Measurements from ENCODE around the gene KRTAP9-8.
"Not testable (repeated sequence)": the region's sequence is repeated elsewhere in the genome, so short reads cannot be mapped to it uniquely, and the experiment has no call there.

KRTAP9-8 gene, protein sequence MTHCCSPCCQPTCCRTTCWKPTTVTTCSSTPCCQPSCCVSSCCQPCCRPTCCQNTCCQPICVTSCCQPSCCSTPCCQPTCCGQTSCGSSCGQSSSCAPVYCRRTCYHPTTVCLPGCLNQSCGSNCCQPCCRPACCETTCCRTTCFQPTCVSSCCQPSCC

DNA sequence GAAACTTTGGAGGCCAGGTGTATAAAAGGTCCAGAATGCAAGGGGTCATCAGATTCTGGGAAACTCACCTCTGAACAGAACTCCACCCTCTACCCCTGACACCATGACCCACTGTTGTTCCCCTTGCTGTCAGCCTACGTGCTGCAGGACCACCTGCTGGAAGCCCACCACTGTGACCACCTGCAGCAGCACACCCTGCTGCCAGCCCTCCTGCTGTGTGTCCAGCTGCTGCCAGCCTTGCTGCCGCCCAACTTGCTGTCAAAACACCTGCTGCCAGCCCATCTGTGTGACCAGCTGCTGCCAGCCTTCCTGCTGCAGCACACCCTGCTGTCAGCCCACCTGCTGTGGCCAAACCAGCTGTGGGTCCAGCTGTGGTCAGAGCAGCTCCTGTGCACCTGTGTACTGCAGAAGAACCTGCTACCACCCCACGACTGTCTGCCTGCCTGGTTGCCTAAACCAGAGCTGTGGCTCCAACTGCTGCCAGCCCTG is at the start of gene KRTAP9-8:
KRTAP9-8 (plus strand) TSS at position 51 of the 489 bp plus-strand sequence; CDS start at position 104, 53 bp downstream.
- DNase-seq (ENCODE audit: low read depth in 1 of 2, low spot score in 1 of 2), result not testable (repeated sequence)

DNA sequence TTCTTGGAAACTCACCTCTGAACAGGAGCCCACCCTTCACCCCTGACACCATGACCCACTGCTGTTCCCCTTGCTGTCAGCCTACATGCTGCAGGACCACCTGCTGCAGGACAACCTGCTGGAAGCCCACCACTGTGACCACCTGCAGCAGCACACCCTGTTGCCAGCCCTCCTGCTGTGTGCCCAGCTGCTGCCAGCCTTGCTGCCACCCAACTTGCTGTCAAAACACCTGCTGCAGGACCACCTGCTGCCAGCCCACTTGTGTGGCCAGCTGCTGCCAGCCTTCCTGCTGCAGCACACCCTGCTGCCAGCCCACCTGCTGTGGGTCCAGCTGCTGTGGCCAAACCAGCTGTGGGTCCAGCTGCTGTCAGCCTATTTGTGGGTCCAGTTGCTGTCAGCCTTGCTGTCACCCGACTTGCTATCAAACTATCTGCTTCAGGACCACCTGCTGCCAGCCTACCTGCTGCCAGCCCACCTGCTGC is 47.9 kb upstream of the KRTAP9-8 start, which contains the start of gene KRTAP9-1:
KRTAP9-1 (plus strand) TSS at position 51 of the 482 bp plus-strand sequence; CDS start at position 51, 0 bp downstream.
- DNase-seq (ENCODE audit: low read depth in 1 of 2, low spot score in 1 of 2), result not testable (repeated sequence)

DNA sequence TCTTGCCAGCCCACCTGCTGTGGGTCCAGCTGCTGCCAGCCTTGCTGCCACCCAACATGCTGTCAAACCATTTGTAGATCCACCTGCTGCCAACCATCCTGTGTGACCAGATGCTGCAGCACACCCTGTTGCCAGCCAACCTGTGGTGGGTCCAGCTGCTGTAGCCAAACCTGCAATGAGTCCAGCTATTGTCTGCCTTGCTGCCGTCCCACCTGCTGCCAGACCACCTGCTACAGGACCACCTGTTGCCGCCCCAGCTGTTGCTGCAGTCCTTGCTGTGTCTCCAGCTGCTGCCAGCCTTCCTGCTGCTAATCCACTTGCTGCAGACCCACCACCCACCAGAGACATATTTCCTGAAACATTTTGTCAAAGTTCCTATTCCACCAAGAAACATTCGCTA is 47.5 kb upstream of the KRTAP9-8 start:
- DNase-seq (ENCODE audit: low read depth in 1 of 2, low spot score in 1 of 2), result no peak

DNA sequence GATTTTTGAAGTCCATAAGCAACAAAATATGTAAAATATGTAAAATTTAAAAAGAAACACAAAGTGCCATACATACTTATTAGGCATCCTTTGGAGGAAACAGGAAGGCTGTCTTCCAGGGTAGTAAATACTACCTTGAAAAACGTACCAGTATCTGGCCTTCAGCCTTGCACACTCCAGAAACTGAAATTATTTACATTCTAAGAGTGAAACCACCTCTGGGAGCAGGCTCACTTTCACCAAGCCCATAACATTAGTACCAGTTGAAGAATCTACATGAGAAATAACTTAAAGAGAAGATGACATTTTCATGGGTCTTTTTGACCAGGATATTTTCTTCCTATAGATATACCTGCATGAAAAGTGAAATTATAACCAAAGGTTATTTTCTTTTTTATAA is 41.7 kb upstream of the KRTAP9-8 start:
- no peak for DNase-seq (ENCODE audit: low read depth in 1 of 2, low spot score in 1 of 2)

DNA sequence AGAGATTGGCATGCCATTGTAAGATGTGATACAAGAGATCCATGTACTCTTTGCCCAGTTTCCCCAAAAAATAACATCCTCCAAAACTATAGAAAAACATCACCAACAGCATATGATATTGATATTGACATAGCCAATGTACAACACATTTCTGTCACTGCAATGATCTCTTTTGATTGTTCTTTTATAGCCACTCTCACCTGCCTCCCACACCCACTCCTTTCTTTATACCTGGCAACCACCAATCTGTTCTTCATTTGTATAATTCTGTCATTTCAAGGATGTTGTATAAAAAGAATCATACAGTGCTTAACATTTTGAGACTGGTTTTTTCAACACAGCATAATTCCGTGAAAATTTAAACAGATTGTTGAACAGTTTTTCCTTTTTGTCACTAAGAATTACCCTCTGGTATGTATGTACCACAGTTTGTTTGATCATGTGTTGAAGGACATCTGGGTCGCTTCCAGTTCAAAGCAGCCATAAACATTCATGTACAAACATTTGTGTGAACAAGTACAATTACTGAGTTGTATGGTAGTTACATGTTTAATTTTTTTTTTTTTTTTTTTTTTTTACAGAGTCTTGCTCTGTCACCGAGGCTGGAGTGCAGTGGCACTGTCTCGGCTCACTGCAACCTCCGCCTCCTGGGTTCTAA is 38.2 kb upstream of the KRTAP9-8 start:
- no peak for DNase-seq (ENCODE audit: low read depth in 1 of 2, low spot score in 1 of 2)

DNA sequence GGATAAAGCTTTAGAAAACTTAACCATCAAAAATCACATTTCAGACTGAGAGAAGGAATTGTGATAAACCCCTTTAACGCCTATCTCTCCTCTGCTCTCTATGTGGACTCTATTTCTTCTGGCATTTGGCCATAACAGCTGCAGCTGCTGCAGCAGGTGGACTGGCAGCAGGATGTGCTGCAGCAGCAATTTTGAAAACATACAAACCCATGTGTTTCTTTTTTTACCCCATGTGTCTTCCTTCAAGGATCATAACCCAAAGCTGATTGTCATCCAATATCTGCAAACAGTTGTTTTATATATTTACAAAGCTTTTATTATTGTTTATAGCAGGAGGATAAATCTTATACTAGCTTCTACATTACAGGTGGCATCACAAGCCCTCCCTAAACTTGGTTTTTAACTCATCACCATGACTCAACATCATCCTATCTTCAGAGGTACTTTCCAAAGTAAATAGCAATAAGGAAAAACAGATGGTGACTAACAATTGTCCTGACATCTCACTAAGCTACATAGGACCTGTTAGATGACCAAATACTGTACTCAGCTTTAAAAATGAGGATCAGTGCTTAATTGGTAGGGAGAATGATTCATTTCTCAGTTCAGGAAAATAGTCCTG is 25.8 kb upstream of the KRTAP9-8 start:
- DNase-seq (ENCODE audit: low read depth in 1 of 2, low spot score in 1 of 2), result no peak

DNA sequence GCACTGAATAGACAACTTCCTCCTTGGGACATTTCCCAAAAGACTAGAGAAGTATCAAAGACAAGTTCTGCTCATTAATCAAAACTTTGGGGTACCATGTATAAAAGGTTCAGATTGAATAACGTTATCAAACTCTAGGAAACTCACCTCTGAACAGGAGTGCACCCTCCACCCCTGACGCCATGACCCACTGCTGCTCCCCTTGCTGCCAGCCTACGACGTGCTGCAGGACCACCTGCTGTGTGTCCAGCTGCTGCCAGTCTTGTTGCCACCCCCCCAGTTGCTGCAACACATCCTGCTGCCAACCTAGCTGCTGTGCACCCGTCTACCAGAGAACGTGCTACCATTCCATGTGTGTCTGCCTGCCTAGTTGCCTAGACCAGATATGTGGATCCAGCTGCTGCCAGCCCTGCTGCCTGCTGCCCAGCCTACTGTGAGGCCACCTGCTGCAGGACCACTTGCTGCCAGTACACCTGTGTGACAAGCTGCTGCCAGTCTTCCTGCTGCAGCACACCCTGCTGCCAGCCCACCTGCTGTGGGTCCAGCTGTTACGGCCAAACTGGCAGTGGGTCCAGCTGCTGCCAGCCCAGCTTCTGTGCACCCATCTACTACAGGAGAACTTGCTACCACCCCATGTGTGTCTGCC is 25.2 kb upstream of the KRTAP9-8 start:
- DNase-seq (ENCODE audit: low read depth in 1 of 2, low spot score in 1 of 2), result no peak

DNA sequence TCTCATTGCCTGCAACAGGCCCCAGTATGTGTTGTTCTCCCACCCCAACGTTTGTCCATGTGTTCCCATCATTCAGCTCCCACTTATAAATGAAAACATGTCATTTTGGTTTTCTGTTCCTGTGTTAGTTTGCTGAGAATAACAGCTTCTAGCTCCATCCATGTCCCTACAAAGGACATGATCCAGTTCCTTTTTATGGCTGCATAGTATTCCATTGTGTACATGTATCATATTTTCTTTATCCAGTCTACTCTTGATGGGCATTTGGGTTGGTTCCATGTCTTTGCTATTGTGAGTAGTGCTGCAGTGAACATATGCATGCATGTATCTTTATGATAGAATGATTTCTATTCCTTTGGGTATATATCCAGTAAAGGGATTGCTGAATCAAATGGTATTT is 22.1 kb upstream of the KRTAP9-8 start:
- DNase-seq (ENCODE audit: low read depth in 1 of 2, low spot score in 1 of 2), result no peak

DNA sequence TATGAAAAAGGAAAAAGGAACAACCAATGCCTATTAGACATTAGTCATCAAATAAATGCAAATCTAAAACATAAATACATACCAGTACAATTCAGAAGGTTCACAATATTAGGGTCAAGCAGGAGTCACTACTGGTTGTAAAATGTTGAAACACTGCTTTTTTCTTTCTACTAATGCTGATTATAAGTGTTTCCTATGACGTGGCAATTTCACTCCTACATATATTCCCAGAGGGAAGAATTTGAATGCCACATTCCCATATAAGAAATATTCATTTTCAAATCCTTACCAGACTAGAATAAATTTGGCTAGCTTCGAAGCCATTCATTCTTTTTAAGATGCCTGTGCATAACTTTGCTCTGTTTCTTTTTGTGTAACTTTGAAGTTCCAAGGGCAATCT is 14.0 kb upstream of the KRTAP9-8 start:
- DNase-seq (ENCODE audit: low read depth in 1 of 2, low spot score in 1 of 2), result no peak

DNA sequence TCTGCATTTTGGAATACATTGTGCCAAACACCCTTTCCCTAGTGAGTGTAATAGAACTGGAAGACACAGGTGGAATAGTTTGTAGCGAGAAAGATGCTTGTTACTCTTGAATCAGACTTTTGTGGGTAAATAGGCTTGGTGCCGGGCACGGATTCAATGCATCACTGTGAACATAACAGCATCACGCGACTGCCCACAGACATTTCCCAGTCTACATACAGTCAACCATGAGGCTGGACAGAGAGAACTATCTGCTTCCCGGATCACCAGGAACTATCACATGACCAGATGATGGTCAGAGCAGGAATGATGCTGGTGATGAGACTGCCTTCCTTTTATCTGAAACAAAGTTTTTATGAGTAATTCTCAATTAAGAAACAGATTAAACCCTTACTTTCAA is 11.7 kb upstream of the KRTAP9-8 start:
- no peak for DNase-seq (ENCODE audit: low read depth in 1 of 2, low spot score in 1 of 2)

DNA sequence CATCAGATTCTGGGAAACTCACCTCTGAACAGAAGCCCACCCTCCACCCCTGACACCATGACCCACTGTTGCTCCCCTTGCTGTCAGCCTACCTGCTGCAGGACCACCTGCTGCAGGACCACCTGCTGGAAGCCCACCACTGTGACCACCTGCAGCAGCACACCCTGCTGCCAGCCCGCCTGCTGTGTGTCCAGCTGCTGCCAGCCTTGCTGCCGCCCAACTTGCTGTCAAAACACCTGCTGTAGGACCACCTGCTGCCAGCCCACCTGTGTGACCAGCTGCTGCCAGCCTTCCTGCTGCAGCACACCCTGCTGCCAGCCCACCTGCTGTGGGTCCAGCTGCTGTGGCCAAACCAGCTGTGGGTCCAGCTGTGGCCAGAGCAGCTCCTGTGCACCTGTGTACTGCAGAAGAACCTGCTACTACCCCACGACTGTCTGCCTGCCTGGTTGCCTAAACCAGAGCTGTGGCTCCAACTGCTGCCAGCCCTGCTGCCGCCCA is 11.2 kb upstream of the KRTAP9-8 start, which contains the start of gene KRTAP9-2:
KRTAP9-2 (plus strand) TSS at position 51 of the 498 bp plus-strand sequence; CDS start at position 58, 7 bp downstream.
- DNase-seq (ENCODE audit: low read depth in 1 of 2, low spot score in 1 of 2), result not testable (repeated sequence)

DNA sequence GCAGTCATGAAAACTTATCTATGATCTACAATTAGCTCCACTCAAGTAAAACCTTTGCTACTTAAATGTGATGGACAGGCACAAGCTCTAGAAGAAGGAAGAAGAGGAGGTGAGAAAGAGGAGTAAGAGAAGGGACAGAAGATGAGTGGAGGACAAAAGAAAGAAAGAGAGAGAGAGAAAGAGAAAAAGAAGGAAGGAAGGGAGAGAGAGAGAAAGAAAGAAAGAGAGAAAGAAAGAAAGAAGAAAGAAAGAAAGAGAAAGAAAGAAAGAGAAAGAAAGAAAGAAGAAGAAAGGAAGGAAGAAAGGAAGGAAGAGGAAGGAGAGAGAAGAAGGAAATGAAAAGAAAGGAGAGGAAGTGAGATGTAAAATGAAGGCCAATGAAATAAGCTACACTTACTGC is 7.7 kb upstream of the KRTAP9-8 start:
- DNase-seq (ENCODE audit: low read depth in 1 of 2, low spot score in 1 of 2), result no peak

DNA sequence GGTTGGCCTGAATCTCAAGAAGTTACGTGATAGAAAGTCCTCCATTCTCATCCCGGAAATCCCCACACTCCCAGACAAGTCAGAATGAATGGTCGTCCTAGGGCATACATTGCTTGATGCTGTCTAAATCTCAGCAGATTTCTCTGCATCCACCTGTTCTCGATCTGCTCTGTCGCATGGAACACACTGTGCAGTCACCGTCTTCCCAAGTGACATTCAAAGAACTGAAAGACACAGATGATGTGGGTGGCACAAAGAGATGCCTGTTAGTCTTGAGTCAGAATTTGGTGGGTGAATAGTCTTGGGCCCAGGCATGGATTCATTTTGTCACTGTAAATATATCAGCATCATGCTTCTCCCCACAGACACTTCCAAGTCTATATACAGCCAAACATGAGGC is 6.1 kb upstream of the KRTAP9-8 start:
- DNase-seq (ENCODE audit: low read depth in 1 of 2, low spot score in 1 of 2), result no peak

DNA sequence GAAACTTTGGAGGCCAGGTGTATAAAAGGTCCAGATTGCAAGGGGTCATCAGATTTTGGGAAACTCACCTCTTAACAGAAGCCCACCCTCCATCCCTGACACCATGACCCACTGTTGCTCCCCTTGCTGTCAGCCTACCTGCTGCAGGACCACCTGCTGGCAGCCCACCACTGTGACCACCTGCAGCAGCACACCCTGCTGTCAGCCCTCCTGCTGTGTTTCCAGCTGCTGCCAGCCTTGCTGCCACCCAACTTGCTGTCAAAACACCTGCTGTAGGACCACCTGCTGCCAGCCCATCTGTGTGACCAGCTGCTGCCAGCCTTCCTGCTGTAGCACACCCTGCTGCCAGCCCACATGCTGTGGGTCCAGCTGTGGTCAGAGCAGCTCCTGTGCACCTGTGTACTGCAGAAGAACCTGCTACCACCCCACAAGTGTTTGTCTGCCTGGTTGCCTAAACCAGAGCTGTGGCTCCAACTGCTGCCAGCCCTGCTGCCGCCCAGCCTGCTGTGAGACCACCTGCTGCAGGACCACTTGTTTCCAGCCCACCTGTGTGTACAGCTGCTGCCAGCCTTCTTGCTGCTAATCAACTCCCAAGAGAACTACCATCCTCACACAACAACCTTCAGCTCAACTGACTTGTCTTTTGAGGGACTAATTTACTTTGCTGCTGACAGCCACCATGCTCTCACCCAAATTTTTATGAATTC is 5.2 kb upstream of the KRTAP9-8 start, which contains the start of gene KRTAP9-3:
KRTAP9-3 (plus strand) TSS at position 51 of the 707 bp plus-strand sequence; CDS start at position 104, 53 bp downstream.
- DNase-seq (ENCODE audit: low read depth in 1 of 2, low spot score in 1 of 2), result not testable (repeated sequence)

DNA sequence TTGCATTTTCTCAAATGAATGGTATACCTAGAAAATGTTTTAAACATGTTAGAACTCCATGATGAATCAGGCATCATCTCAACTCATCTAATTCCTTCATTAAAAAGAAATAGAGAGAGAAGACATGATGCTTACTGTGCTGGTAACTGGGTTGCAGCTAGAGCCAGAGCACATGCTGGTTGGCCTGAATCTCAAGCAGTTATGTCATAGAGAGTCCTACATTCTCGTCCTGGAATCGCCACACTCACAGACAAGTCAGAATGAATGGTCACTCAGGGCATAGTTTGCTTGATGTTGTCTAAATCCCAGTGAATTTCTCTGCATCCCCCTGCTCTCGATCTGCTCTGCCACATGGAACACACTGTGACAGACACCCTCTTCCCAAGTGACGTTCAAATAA is 683 bp upstream of the KRTAP9-8 start:
- not testable (repeated sequence) for DNase-seq (ENCODE audit: low read depth in 1 of 2, low spot score in 1 of 2)

DNA sequence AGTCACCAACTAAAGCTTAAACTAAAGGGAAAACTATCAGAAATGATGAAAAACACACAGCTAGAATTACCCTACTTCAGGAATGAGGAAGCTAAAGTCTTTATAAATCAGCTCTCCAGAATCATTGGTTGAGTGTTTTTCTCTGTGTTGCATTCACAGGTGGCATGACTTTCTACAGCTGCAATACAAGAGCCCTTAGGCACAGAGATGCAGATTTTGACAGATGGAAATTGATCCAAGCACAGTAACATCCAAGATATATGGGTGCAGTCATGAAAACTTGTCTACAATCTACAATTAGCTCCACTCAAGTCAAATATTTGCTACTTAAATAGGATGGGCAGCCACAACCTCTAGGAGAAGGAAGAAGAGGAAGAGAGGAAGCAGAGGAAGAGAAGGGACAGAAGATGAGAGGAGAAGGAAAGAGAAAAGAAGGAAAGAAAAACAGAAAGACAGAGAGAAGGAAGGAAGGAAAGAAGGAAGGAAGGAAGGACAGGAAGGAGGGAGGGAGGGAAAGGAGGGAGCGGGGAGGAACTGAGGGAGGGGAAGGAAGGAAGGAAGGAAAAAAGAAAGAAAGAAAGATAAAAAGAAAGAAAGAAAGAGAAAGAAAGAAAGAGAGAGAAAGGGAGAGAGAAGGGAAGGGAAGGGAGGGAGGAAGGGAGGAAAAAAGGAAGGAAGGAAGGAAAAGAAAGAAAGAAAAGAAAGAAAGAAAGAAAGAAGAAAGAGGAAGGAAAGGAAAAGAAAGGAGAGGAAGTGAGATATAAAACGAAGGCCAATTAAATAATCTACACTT is 9.4 kb downstream of the KRTAP9-8 start:
- DNase-seq (ENCODE audit: low read depth in 1 of 2, low spot score in 1 of 2), result not testable (repeated sequence)

DNA sequence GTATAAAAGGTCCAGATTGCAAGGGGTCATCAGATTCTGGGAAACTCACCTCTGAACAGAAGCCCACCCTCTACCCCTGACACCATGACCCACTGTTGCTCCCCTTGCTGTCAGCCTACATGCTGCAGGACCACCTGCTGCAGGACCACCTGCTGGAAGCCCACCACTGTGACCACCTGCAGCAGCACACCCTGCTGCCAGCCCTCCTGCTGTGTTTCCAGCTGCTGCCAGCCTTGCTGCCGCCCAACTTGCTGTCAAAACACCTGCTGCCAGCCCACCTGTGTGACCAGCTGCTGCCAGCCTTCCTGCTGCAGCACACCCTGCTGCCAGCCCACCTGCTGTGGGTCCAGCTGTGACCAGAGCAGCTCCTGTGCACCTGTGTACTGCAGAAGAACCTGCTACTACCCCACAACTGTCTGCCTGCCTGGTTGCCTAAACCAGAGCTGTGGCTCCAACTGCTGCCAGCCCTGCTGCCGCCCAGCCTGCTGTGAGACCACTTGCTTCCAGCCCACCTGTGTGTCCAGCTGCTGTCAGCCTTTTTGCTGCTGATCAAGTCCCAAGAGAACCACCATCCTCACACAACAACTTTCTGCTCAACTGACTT is 11.9 kb downstream of the KRTAP9-8 start, which contains the start of gene KRTAP9-4:
KRTAP9-4 (plus strand) TSS at position 51 of the 604 bp plus-strand sequence; CDS start at position 85, 34 bp downstream.
- DNase-seq (ENCODE audit: low read depth in 1 of 2, low spot score in 1 of 2), result not testable (repeated sequence)

DNA sequence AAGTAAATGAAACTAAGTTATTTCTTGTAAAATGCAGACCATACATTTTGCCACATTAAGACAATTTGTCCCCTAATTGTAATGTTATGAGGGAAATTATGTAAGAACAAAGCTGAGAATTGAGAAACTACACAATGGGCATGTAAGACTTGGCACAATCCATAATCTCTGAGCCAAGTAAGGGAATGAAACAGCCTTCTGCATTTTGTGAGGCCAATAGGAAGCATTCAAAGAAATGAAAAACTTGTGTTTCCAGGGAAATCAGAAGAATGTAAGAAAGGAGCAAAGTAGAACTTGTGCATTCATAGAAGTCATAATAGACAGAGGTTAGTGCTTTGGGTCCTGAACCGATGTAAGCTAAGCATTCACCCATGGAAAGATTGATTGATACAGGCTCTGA is 13.5 kb downstream of the KRTAP9-8 start:
- DNase-seq (ENCODE audit: low read depth in 1 of 2, low spot score in 1 of 2), result no peak

DNA sequence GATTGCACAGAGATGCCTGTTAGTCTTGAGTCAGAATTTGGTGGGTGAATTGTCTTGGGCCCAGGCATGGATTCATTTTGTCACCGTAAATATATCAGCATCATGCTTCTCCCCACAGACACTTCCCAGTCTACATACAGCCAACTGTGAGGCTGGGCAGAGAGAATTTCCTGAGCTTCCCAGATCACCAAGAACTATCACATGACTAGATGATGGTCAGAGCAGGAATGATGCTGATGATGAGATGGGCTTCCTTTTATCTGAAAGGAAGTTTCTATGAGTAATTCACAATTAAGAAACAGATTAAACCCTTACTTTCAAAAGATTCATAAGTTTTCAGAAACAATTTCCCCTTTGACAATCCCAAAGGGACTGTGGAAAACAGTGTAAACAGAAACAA is 17.1 kb downstream of the KRTAP9-8 start:
- DNase-seq (ENCODE audit: low read depth in 1 of 2, low spot score in 1 of 2), result no peak
